ENCODE data around the gene ENTHD1.

Gene ENTHD1

GRCh38 chr22:39917197-39917643 lies 23.7 kb upstream of the ENTHD1 start (continued):
- TF ChIP-seq ZNF274 (IDR thresholded peaks at IDR 0.05; ENCODE audit: low read length) (no peak), ZNF274 (tag by site-specific recombination; IDR thresholded peaks at IDR 0.05; ENCODE audit: borderline replicate concordance) (no peak), ZNF146 (tag by site-specific recombination; IDR thresholded peaks at IDR 0.05) (no peak), ZNF184 (tag by site-specific recombination; IDR thresholded peaks at IDR 0.05) (no peak), ZNF18 (tag by site-specific recombination; IDR thresholded peaks at IDR 0.05) (no peak), ZNF514 (tag by site-specific recombination; IDR thresholded peaks at IDR 0.05) (no peak), ZNF211 (tag by site-specific recombination; IDR thresholded peaks at IDR 0.05; ENCODE audit: low read depth) (no peak), IKZF3 (tag by site-specific recombination; IDR thresholded peaks at IDR 0.05) (no peak), ZNF707 (tag by site-specific recombination; IDR thresholded peaks at IDR 0.05) (no peak), ZNF366 (tag by site-specific recombination; conservative IDR thresholded peaks at IDR 0.05) (no peak), ZXDB (tag by site-specific recombination; IDR thresholded peaks at IDR 0.05) (no peak)

- Histone ChIP-seq H3K36me3 (ENCODE audit: control insufficient read depth in 2 of 2, insufficient read depth in 1 of 2, low read length in 2 of 2) (no peaks in the 10 kb centered on the region), H3K4me1 (ENCODE audit: control insufficient read depth, insufficient read depth, low read length) (no peaks in the 10 kb centered on the region), H3K9me3 (ENCODE audit: control insufficient read depth, insufficient read depth, low read depth, low read length) (no peaks in the 10 kb centered on the region), H3K27ac (ENCODE audit: extremely low read depth, low read depth, low read length) (no peak overlapping the region), H3K4me3 (ENCODE audit: low read depth, low read length) (no peak overlapping the region)
- POLR2A ChIA-PET = no interaction called here
- TF ChIP-seq ZNF394 (tag by site-specific recombination; IDR thresholded peaks at IDR 0.05; ENCODE audit: borderline replicate concordance) (no peak), ZBTB7A (tag by site-specific recombination; IDR thresholded peaks at IDR 0.05; ENCODE audit: low read depth) (no peak), ZNF169 (tag by site-specific recombination; IDR thresholded peaks at IDR 0.05) (no peak), REPIN1 (tag by site-specific recombination; IDR thresholded peaks at IDR 0.05; ENCODE audit: low read depth) (no peak), ZNF341 (tag by site-specific recombination; IDR thresholded peaks at IDR 0.05; ENCODE audit: low read depth) (no peak), ZNF658 (tag by site-specific recombination; IDR thresholded peaks at IDR 0.05) (no peak), ZNF501 (tag by site-specific recombination; IDR thresholded peaks at IDR 0.05) (no peak), SALL2 (tag by site-specific recombination; IDR thresholded peaks at IDR 0.05; ENCODE audit: borderline replicate concordance) (no peak), ZNF518A (tag by site-specific recombination; conservative IDR thresholded peaks at IDR 0.05; ENCODE audit: low read depth) (no peak), ZNF514 (tag by site-specific recombination; IDR thresholded peaks at IDR 0.05) (no peak), ZNF140 (tag by site-specific recombination; IDR thresholded peaks at IDR 0.05) (no peak), ZFP69B (tag by site-specific recombination; IDR thresholded peaks at IDR 0.05) (no peak), ZNF354C (tag by site-specific recombination; IDR thresholded peaks at IDR 0.05; ENCODE audit: borderline replicate concordance, low read depth) (no peak), ZBTB20 (tag by site-specific recombination; IDR thresholded peaks at IDR 0.05) (no peak), ZNF23 (tag by site-specific recombination; IDR thresholded peaks at IDR 0.05; ENCODE audit: borderline replicate concordance) (no peak), PBX3 (CRISPR knock-in tag; IDR thresholded peaks at IDR 0.05) (no peak), ZNF768 (tag by site-specific recombination; IDR thresholded peaks at IDR 0.05) (no peak), ZNF544 (tag by site-specific recombination; IDR thresholded peaks at IDR 0.05) (no peak)
- CTCF ChIA-PET = interaction anchor here (0.6 to 2.9 kb wide), 8 partner anchors 16 to 947 kb away, joined by 3 to 8 read pairs (median 5); no protein-coding TSS in a partner anchor
Observed at GRCh38 chr22:39916496-39916895, 22.9 kb upstream of the ENTHD1 start.
